ENCODE data around the gene JMJD7.

The JMJD7 gene

GRCh38 chr15:41851755-41852370 lies 24.0 kb downstream of the JMJD7 start:
- TF ChIP-seq CTCF (IDR thresholded peaks at IDR 0.05; ENCODE audit: control insufficient read depth, insufficient read depth, low read depth, low read length, missing control alignments): no peak
- H3K4me3 ChIP-seq (ENCODE audit: control insufficient read depth, low read depth, low read length): no peak overlapping the region
- DNase-seq (ENCODE audit: low read depth): no peak

- no peak for TF ChIP-seq CTCF (IDR thresholded peaks at IDR 0.05; ENCODE audit: control insufficient read depth, insufficient read depth, low read depth, low read length, missing control alignments)
- no peak overlapping the region for H3K4me3 ChIP-seq (ENCODE audit: control insufficient read depth, low read depth, low read length)
- DNase-seq (ENCODE audit: low read depth): no peak
Measured at GRCh38 chr15:41852736-41853590, 25.1 kb downstream of the JMJD7 start.

- no peak overlapping the region for H3K4me3 ChIP-seq (ENCODE audit: control insufficient read depth, low read depth, low read length)
- no peak for TF ChIP-seq CTCF (IDR thresholded peaks at IDR 0.05; ENCODE audit: control insufficient read depth, insufficient read depth, low read depth, low read length, missing control alignments)
- no peak for DNase-seq (ENCODE audit: low read depth)
Measured at GRCh38 chr15:41853831-41854230, 25.9 kb downstream of the JMJD7 start.

- DNase-seq (ENCODE audit: low read depth): no peak
- no peak for TF ChIP-seq CTCF (IDR thresholded peaks at IDR 0.05; ENCODE audit: control insufficient read depth, insufficient read depth, low read depth, low read length, missing control alignments)
- no peak overlapping the region for H3K4me3 ChIP-seq (ENCODE audit: control insufficient read depth, low read depth, low read length)
Measured at GRCh38 chr15:41854443-41854842, 26.6 kb downstream of the JMJD7 start.

GRCh38 chr15:41855261-41855961 lies 27.5 kb downstream of the JMJD7 start:
- no peak for DNase-seq (ENCODE audit: low read depth)
- H3K4me3 ChIP-seq (ENCODE audit: control insufficient read depth, low read depth, low read length): no peak overlapping the region
- TF ChIP-seq CTCF (IDR thresholded peaks at IDR 0.05; ENCODE audit: control insufficient read depth, insufficient read depth, low read depth, low read length, missing control alignments): no peak

GRCh38 chr15:41856262-41856661 lies 28.4 kb downstream of the JMJD7 start:
- no peak for DNase-seq (ENCODE audit: low read depth)
- no peak for TF ChIP-seq CTCF (IDR thresholded peaks at IDR 0.05; ENCODE audit: control insufficient read depth, insufficient read depth, low read depth, low read length, missing control alignments)
- H3K4me3 ChIP-seq (ENCODE audit: control insufficient read depth, low read depth, low read length): no peak overlapping the region

Data from AG09309 (cell line).